GM12892 (cell line): ENCODE data around the gene DND1.

Source experiments
- POLR2A ChIP-seq: IDR thresholded peaks from 2 replicates; pipeline ENCODE4 v1.6.1; 2011; ENCODE audit warnings: low read depth, low read length, control low read depth
- POLR2AphosphoS5 ChIP-seq: IDR thresholded peaks from 2 replicates; pipeline ENCODE4 v1.6.1; 2011; ENCODE audit warnings: low read depth, low read length, control low read depth

GRCh38 chr5:140674211-140674610 lies 835 bp upstream of the DND1 start:
- TF ChIP-seq POLR2A (no peak), POLR2AphosphoS5 (no peak)
